Mesodermal cell (in vitro differentiated cells): ENCODE results near the gene ACOXL.
A peak's percentile ranks its signal among the peaks of the same experiment; 100 is the strongest.
"Not testable (repeated sequence)": the region's sequence is repeated elsewhere in the genome, so short reads cannot be mapped to it uniquely, and the experiment has no call there.

ENCODE experiments used
- H3K27ac ChIP-seq: 2 replicates; pipeline ENCODE4 v1.7.0; 2013; ENCODE audit warnings: mild to moderate bottlenecking, low read depth, low read length, moderate library complexity; ENCODE audit not compliant: severe bottlenecking
- H3K36me3 ChIP-seq: 2 replicates; pipeline ENCODE4 v1.7.1; 2013; ENCODE audit warnings: mild to moderate bottlenecking, low read length, moderate library complexity; ENCODE audit not compliant: control insufficient read depth, insufficient read depth
- H3K4me1 ChIP-seq: one replicate; pipeline ENCODE4 v1.7.1; 2013; ENCODE audit warnings: mild to moderate bottlenecking, low read length; ENCODE audit not compliant: insufficient read depth, control insufficient read depth, poor library complexity, severe bottlenecking
- H3K4me3 ChIP-seq: 2 replicates; pipeline ENCODE4 v1.7.0; 2013; ENCODE audit warnings: low read length, control low read depth, mild to moderate bottlenecking; ENCODE audit not compliant: insufficient read depth, poor library complexity, severe bottlenecking; ENCODE audit errors: extremely low read depth
- H3K9me3 ChIP-seq: 2 replicates; pipeline ENCODE4 v1.7.1; 2013; ENCODE audit warnings: mild to moderate bottlenecking, low read length, moderate library complexity; ENCODE audit not compliant: control insufficient read depth
- WGBS, 2 experiments: methylation state at CpG; one replicate each; pipeline ENCODE4 v1.1.5; 2013; ENCODE audit warnings: missing lambda C conversion rate in 2 of 2; ENCODE audit not compliant: insufficient coverage in 2 of 2; 5-methylcytosine and 5-hydroxymethylcytosine counted together

The ACOXL gene

GRCh38 chr2:111068435-111069058 lies 336.2 kb downstream of the ACOXL start:
- H3K4me3 ChIP-seq, result no peak overlapping the region
- H3K36me3 ChIP-seq, result no peaks in the 10 kb centered on the region
- no peaks in the 10 kb centered on the region for H3K9me3 ChIP-seq
- no peaks in the 10 kb centered on the region for H3K4me1 ChIP-seq
- no peak overlapping the region for H3K27ac ChIP-seq
- 80 to 87% methylated on average over 3 to 4 of the region's 4 CpGs for WGBS, 2 experiments

DNA sequence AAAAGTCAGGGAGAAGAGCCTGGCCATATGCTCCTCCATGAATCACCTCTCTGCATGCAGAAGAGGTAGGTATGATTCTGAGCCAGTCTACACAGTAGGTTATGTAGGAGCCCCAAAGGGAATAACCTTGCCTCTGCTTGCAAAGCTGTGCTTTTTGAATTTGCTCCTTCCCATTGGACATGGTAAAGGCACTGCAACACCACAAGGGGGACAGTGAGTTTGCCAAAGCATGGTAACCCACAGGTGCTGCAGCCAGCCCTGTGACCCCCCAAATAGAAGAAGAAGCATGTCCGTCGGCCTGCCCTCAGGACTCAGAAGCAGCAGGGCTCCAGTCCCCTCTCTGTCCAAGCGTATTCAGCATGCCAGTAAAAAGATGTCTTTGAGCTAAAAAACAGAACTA lies 337.3 kb downstream of the ACOXL start:
- no peaks in the 10 kb centered on the region for H3K4me1 ChIP-seq
- peaks cover 7% of the 10 kb centered on the region for H3K9me3 ChIP-seq
- H3K4me3 ChIP-seq, result no peak overlapping the region
- WGBS, 2 experiments, result 86 to 90% methylated on average over 3 of the region's 3 CpGs
- H3K36me3 ChIP-seq, result no peaks in the 10 kb centered on the region
- H3K27ac ChIP-seq, result no peak overlapping the region

DNA sequence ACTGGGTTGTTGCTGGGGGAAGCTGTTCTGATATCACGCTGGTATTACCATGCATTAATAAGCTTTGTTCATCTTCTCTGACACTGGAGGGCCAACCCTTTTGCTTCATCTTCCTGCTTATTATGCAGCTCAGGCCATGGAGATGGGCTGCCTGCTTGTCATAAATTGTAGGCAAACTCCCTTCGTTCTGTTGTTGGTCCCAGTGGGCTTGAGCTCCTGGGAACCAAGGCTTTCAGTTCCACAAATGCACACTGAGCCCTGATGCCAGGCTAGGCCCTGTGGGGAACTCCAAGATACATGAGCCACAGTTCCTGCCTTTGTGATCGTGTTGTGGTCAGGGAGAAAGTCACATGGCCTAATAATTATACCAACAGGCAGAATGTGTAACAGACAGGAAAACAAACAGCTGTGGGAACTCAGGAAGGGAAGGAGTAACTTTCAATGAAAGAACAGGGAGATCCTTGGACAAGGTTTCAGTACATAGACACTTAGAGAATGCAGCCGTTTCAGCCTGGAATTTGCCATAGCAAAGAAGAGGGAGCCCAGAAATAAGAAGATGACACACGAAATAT lies 339.3 kb downstream of the ACOXL start:
- 79 to 90% methylated on average over 1 to 4 of the region's 5 CpGs for WGBS, 2 experiments
- Histone ChIP-seq H3K4me3 (no peak overlapping the region), H3K27ac (peak overlapping the region; percentile 37), H3K4me1 (no peaks in the 10 kb centered on the region), H3K9me3 (peaks cover 8% of the 10 kb centered on the region), H3K36me3 (no peaks in the 10 kb centered on the region)

DNA sequence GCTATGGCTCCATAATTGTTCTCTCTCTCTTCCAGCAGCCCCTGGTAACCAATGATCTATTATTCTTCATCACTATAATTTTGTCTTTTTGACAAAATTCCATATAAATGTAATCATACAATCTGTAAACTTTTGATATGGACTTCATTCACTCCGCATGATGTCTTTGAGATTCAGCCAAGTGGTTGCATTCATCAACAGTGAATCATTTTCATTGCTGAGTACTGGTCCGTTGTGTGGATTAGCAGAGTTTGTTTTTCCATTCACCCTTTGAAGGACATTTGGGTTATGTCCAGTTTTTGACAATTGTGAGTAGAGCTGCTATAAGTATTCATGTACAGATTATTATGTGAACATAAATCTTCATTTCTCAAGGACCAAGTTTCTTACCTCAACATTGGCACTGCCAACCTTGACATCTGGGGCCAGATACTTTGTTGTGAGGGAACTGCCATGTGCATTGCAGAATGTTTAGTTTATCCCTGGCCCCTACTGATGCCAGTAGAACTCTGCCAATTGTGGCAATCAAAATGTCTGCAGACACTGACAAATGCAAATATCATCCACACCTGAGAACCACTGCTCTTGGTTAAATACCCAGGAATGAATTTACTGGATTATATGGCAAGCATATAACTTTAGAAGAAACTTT lies 340.0 kb downstream of the ACOXL start:
- Histone ChIP-seq H3K9me3 (peaks cover 8% of the 10 kb centered on the region), H3K27ac (peak overlapping the region; percentile 37), H3K36me3 (no peaks in the 10 kb centered on the region), H3K4me3 (no peak overlapping the region), H3K4me1 (no peaks in the 10 kb centered on the region)
- 80% methylated on average over 1 of the region's 2 CpGs; no CpG with 5 or more reads in 1 of the 2 experiments for WGBS, 2 experiments

GRCh38 chr2:111082659-111083058 lies 350.3 kb downstream of the ACOXL start:
- not testable (repeated sequence) for H3K27ac ChIP-seq, H3K4me1 ChIP-seq, H3K36me3 ChIP-seq, H3K4me3 ChIP-seq, H3K9me3 ChIP-seq
- no CpG with 5 or more reads among the region's 1 CpG for WGBS, 2 experiments

DNA sequence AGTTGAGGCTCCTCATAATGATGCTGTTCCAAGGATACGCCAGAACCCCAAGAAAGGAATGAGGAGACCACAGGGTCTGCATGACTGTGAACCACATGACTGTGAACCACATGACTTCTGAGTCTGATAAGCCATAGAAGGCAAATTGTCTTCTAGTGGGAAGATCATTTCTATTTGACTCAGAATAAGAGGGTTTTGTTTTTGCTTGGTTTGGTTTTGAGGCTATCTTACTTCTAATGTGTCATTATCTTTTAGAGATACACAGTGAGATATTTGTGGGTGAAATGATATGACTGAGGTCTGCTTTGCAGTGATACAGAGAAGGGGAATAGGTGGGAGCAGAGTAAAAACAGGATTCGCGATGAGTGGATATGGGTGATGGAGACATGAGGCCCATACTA lies 359.4 kb downstream of the ACOXL start:
- no peaks in the 10 kb centered on the region for H3K9me3 ChIP-seq
- H3K27ac ChIP-seq, result no peak overlapping the region
- H3K4me3 ChIP-seq, result no peak overlapping the region
- WGBS, 2 experiments, result 98 to 100% methylated on average over 3 of the region's 3 CpGs
- H3K36me3 ChIP-seq, result no peaks in the 10 kb centered on the region
- no peaks in the 10 kb centered on the region for H3K4me1 ChIP-seq

DNA sequence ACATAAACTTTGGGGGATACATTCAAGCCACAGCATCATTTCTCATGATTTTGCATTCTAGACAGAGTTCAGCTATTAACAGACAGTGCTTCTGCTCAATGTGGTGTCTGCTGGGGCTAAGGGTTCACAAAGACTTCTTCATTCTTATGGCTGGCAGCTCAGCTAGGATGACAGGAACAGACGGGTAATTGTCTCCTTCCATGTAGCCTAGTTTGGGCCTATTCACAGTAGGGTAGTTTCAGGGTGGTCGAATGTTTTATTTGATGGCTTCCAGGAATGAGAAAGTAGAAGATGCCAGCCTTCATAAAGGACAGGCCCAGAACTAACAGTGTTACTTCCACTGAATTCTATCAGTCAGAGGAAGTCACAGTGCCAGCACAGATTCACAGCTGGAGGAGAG lies 362.3 kb downstream of the ACOXL start:
- H3K36me3 ChIP-seq, result no peaks in the 10 kb centered on the region
- no peaks in the 10 kb centered on the region for H3K4me1 ChIP-seq
- no peak overlapping the region for H3K27ac ChIP-seq
- no peaks in the 10 kb centered on the region for H3K9me3 ChIP-seq
- 71 to 83% methylated on average over 1 to 2 of the region's 2 CpGs for WGBS, 2 experiments
- H3K4me3 ChIP-seq, result no peak overlapping the region

- H3K36me3 ChIP-seq, result no peaks in the 10 kb centered on the region
- H3K27ac ChIP-seq, result no peak overlapping the region
- H3K4me3 ChIP-seq, result no peak overlapping the region
- WGBS, 2 experiments, result 89 to 93% methylated on average over 7 to 8 of the region's 8 CpGs
- no peaks in the 10 kb centered on the region for H3K9me3 ChIP-seq
- H3K4me1 ChIP-seq, result peaks cover 4% of the 10 kb centered on the region
These were observed 363.1 kb downstream of the ACOXL start for GRCh38 chr2:111095434-111095833.

DNA sequence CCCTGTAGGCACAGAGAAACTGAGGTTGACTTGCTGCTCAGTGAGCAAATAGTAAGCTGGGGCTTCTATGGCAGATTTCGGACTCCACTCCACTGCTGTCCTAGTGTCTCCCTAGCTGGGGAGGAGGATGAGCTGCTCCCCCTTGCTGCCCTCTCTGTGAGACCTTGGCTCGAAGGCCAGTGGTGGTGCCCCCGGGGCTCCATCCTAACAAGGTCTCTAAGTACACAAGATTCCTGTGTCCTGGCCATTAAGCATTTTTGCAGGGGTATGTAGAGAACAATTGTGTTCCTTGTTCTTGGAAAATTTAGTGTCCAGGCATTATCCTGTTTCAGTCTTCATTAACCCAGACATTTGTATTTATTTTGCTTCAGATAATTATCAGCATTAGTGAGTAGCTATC lies 367.0 kb downstream of the ACOXL start:
- Histone ChIP-seq H3K36me3 (no peaks in the 10 kb centered on the region), H3K4me1 (peaks cover 8% of the 10 kb centered on the region), H3K27ac (peak overlapping the region; percentile 37), H3K9me3 (no peaks in the 10 kb centered on the region), H3K4me3 (no peak overlapping the region)
- 83 to 92% methylated on average over 1 of the region's 3 CpGs for WGBS, 2 experiments

- WGBS, 2 experiments, result 87 to 97% methylated on average over 5 of the region's 5 CpGs
- Histone ChIP-seq H3K9me3 (no peaks in the 10 kb centered on the region), H3K36me3 (no peaks in the 10 kb centered on the region), H3K4me1 (peaks cover 8% of the 10 kb centered on the region), H3K4me3 (no peak overlapping the region), H3K27ac (peak overlapping the region; percentile 37)
These were observed 367.9 kb downstream of the ACOXL start for GRCh38 chr2:111100087-111100764.
